GM18517 (cell line): ENCODE data around the gene CAP1.
"Not testable (repeated sequence)": the region's sequence is repeated elsewhere in the genome, so short reads cannot be mapped to it uniquely, and the experiment has no call there.

Experiments
- ATAC-seq: cut with Tn5 transposase; IDR thresholded peaks from one replicate; pipeline ENCODE4 v1.9.1; 2021; ENCODE audit warnings: mild to moderate bottlenecking, moderate library complexity; ENCODE audit not compliant: unreplicated experiment

Gene CAP1

DNA sequence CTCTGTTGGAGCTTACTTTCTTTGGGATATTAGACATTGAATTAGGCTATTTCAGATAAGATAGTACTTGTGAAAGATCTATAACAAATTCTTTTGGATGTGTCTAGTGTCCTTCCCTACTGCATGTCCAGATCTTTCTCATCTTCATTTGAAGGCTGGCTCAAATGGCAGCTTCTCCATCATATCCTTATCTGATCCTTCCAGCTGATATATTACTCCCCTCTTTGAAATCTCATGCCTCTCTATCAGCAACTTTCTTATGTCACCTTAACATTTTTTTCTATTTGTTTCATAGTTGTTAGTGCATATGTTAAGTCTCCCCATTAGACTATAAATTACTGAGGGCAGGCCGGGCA, 17.5 kb downstream of the CAP1 start:
- ATAC-seq: no peak

DNA sequence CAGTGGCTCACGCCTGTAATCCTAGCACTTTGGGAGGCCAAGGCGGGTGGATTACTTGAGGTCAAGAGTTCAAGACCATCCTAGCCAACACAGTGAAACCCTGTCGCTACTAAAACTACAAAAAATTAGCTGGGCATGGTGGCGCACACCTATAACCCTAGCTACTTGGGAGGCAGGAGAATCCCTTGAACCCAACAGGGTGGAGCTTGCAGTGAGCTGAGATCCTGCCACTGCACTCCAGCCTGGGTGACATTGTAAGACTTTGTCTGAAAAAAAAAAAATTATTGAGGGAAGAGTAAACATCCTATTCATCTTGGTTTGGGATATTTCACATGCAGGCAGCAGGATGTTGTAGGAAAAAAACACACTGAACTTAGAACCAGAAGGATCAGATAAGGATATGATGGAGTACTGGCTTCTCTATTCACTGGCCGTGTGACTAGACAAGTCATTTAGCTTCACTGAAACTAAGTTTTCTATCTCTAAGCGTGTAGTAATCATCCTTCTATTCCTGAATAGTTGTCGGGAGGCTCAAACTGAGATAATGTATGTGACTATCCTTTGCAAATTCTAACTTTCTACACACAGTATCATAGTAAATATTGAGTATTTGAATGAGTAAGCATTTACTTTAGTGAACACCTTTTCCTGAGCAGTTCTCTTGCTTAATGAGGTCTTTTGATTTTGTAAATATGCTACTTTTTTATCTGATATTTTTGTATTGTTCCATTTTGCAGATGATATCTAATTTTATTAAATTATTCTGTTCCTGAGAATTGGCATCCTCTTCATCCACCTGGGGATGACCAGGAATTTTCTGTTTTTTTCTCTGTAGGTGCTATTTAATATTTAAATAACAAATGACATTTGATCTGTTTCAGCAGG, 18.2 kb downstream of the CAP1 start:
- ATAC-seq: no peak

GRCh38 chr1:40059338-40059959, 18.9 kb downstream of the CAP1 start:
- ATAC-seq: no peak

DNA sequence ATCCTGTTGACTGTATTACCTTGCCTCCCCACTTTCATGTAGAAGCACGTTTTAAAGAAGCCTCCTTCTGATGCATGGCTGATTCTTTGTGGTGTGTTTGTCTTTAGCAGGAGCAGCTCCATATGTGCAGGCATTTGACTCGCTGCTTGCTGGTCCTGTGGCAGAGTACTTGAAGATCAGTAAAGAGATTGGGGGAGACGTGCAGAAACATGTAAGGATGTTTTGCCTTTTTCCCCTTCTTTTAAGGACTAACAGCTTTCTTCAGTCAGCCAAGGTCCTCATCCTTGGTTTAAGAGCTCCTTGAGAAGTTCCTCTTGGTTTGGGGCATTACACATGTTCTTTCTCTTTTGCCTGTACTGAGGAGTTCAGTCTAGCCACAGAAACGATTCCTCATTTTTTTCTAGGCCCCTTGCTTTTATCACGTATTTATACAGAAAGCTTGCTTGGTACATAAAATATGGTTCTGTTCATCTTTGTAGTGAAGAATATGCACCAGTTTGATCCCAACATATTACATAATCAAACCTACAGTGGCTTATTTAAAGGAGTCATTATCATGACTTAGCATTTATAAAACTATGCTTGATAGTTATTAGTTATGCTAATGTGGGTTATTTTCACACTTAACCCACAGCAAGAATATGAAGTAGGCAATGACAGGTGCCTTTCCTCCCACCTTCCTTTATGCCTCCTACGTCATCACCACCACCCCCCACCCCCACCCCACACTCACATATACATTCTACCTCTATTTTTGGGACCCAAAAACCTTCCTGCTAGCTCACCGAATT, 19.6 kb downstream of the CAP1 start:
- ATAC-seq: no peak

- peak; percentile 81 for ATAC-seq
Measured at GRCh38 chr1:40064797-40065499, 24.4 kb downstream of the CAP1 start.

DNA sequence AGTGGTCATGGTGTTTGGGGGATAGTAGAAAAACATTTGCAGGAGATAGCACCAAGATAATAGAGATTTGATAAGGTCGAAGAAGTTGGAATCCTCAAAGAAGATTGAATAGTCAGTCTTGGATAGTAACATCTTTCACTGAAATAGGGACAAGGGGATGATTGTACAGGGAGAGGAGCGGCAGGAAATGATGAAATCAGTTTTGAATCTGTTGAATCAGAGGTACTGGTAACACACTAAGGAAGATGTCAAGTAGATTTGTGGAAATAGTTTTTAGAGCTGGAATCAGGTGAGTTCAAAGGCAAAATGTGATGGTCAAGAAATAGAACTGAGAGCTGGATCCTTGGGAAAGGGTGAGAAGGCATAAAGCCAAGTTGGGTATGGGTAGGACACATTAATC, 26.5 kb downstream of the CAP1 start:
- ATAC-seq: no peak

DNA sequence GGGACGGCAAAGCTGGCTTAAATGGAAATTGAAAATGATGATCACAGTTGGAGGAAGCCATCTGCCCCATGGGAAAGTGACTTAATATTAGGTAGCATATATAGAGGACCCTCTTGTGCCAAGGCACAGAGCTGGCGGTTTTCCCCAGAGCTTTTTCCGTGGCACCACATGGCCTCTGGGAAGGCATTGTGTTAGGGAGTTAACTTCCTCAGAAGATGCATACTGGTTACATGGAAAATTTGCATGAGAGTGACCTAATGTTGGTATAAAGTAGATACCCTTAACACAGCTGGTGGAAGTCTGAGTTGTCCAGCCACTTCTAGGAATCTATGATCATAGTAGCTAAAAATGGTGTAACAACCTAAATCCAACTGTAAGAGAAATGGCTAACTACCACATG, 27.3 kb downstream of the CAP1 start:
- no peak for ATAC-seq

DNA sequence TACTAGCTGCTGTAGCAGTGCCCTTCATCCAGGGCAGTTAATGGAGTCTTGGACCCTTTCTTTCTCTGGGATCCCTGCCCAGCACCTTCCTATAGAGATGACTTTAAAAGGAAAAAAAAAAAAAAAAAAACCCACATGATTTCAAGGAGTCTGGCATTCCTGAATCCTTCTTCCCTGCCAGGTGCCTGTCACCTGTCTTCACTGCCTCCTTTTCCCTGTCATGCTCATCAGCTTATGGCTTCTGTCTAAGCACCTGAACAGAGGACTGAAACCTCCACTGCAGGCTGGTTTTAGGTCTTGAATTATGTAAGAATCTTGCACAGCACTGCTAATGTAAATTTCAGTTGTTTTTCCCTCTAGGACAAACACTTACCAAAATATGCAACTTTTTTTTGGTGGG, 31.6 kb downstream of the CAP1 start:
- no peak for ATAC-seq

GRCh38 chr1:40073062-40073461, 32.5 kb downstream of the CAP1 start:
- ATAC-seq: no peak

- ATAC-seq: no peak
Measured at GRCh38 chr1:40075266-40075665, 34.7 kb downstream of the CAP1 start.

DNA sequence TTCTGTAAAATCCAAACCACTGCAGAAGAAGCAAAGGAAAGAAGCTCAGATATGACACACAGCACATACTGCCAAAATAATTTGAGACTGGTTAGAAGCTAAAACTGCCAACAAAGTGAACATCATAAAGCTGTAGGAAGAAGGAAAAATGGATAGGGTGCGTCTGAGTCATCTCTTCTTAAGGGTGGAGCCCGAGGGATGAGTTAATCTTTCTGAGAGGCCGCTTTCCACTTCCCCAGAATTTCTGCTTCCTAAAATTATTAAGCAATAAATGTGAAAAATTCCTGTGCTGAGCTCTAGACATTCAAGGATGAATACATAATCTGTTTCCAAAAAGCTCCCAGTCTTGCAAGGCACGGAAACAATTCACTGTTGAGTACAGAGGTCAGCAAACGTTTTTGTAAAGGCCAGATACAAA, 36.4 kb downstream of the CAP1 start:
- ATAC-seq: no peak

DNA sequence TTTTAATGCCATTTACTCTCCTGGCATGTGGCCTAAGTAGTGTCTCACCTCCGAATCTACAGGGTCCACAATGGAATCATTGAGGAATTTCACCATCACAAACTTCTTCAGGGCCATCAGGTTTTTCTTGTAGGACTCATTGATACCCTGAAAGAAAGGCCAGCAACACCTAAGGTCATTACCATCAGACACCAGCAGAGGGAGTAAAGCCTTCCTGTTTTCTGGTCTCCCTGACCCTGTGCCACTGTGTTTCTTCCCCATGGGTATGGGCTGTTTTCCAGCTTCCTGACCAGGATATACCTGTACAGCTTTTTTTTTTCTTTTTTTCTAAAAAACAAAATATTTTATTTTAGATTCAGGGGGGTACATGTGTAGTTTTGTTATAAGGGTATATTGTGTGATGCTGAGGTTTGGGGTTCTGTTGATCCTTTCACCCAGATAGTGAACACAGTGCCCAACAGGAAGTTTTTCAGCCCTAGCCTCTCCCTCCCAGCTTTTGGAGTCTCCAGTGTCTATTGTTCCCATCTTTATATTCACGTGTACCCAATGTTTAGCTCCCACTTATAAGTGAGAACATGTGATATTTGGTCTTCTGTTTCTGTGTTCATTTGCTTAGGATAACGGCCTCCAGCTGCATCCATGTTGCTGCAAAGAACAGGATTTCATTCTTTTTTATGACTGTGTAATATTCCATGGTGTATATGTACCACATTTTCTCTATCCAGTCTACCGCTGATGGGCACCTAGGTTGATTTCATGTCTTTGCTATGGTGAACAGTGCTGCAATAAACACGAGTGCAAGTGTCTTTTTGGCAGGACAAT, 38.2 kb downstream of the CAP1 start:
- ATAC-seq: no peak

DNA sequence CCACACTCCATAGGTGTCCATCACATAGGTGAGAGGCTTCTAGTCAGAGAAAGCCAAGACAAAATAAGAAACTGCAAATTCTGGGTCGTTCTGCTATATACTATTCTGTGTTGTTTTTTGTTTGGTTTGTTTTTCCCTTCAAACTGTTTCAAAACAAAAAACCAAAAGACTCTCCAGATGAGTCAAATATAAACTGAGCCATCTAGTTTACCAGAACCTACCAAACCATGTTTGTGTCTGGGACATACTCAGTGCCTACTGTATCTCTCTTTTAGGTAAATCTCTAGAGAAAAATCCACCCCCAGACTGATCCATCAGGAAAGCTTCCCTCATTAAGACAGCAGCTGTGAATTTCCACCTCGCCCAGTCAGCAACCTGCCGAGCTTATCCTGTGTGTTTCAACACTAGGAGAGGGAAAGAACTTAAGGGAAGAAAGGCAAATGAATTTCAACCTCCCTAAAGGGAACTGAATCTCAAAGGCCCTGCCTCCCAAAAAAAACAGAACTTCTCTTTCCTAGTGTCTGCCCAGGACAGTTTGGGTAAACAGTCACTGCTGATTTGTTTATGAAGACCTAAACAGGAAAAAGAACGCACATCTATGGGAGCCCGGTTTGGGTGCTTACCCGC, 39.4 kb downstream of the CAP1 start:
- no peak for ATAC-seq

GRCh38 chr1:40081871-40082270, 41.3 kb downstream of the CAP1 start:
- no peak for ATAC-seq

DNA sequence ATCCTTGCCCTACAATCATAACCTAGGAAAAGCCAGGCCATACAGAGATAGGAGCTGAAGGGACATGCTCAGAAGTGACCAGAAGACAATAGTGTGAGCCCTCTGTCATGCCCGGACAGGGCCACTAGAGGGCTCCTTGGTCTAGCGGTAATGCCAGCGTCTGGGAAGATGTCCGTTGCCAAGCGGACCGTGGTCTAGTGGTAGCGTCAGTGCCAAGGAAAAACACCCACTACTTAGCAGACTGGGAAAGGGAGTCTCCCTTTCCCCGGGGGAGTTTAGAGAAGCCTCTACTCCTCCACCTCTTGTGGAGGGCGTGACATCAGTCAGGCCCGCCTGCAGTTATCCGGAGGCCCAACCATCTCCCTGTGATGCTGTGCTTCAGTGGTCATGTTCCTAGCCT, 44.2 kb downstream of the CAP1 start:
- ATAC-seq: not testable (repeated sequence)

- ATAC-seq: no peak
Measured at GRCh38 chr1:40090652-40091355, 50.3 kb downstream of the CAP1 start.

DNA sequence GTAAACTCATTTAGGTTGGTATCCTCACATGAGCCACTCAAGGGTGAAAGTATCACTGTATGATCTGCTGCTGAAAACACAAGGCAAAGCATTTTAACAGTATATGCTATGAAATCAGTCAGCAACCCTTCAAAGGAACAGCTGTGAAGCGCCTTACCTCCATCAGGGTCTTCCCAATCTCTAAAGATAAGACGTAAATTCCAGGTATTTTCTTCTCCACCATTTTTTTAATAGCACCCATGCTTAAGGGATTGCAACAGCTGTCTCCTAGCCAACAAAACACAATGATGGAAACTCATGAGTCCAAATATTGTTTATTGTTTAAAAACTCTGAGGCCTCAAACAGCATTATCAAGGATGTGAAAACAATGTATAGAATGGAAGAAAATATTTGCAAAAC, 51.7 kb downstream of the CAP1 start:
- no peak for ATAC-seq

- ATAC-seq: no peak
Measured at GRCh38 chr1:40092706-40093639, 52.4 kb downstream of the CAP1 start.
